HepG2 (cell line): ENCODE data around the gene ASCC2. TPM values are rescaled to one million over a fixed set of nuclear protein-coding genes. Genes with fewer than 3 reads are reported as not detected.

ENCODE experiments used
- CCDC6 ChIP-seq: sonication (generic); formaldehyde crosslinking; IDR thresholded peaks from 2 replicates; pipeline ENCODE4 v1.8.1; 2022; ENCODE audit warnings: mild to moderate bottlenecking, missing genetic modification reagents, moderate library complexity
- FIP1L1 ChIP-seq: fragments of 200-400 bp; formaldehyde crosslinking; IDR thresholded peaks from 2 replicates; pipeline ENCODE4 v1.6.1; 2018; ENCODE audit warnings: low read depth, mild to moderate bottlenecking, low read length, moderate library complexity, borderline replicate concordance; ENCODE audit not compliant: insufficient read depth
- GATAD2A ChIP-seq: IDR thresholded peaks from 2 replicates; pipeline ENCODE4 v1.6.1; 2016
- IRX3 ChIP-seq: sonication (generic); formaldehyde crosslinking; IDR thresholded peaks from 2 replicates; pipeline ENCODE4 v1.8.1; 2023; ENCODE audit warnings: mild to moderate bottlenecking, low read depth, missing genetic modification reagents, borderline replicate concordance
- KDM2A ChIP-seq: sonication (generic); formaldehyde crosslinking; IDR thresholded peaks from 2 replicates; pipeline ENCODE4 v1.4.0; 2020; ENCODE audit warnings: low read depth, missing genetic modification reagents, borderline replicate concordance
- MED1 ChIP-seq: sonication (generic); formaldehyde crosslinking; IDR thresholded peaks from 2 replicates; pipeline ENCODE4 v1.4.0; 2020; ENCODE audit warnings: missing genetic modification reagents
- NPAS2 ChIP-seq: sonication (generic); formaldehyde crosslinking; IDR thresholded peaks from 2 replicates; pipeline ENCODE4 v1.8.0; 2022; ENCODE audit warnings: mild to moderate bottlenecking, missing genetic modification reagents, borderline replicate concordance
- NR2F6 ChIP-seq, 2 experiments: IDR thresholded peaks; 2 replicates each; pipeline ENCODE4 v1.6.1; 2016; ENCODE audit warnings: antibody characterized with exemption in 1 of 2, mild to moderate bottlenecking in 1 of 2
- SMAD3 ChIP-seq: sonication (generic); formaldehyde crosslinking; IDR thresholded peaks from 2 replicates; pipeline ENCODE4 v1.4.0; 2020; ENCODE audit warnings: missing genetic modification reagents
- TBL1XR1 ChIP-seq: fragments of 150-350 bp; IDR thresholded peaks from 2 replicates; pipeline ENCODE4 v1.6.1; 2014; ENCODE audit warnings: borderline replicate concordance, low read length; ENCODE audit not compliant: partially characterized antibody
- TEAD2 ChIP-seq: sonication (generic); formaldehyde crosslinking; IDR thresholded peaks from 2 replicates; pipeline ENCODE4 v1.9.0; 2021; ENCODE audit warnings: missing genetic modification reagents
- TEAD3 ChIP-seq: optimal IDR thresholded peaks from 2 replicates; pipeline ENCODE3; 2016; ENCODE audit warnings: borderline replicate concordance
- ZBTB3 ChIP-seq: sonication (generic); formaldehyde crosslinking; IDR thresholded peaks from 2 replicates; pipeline ENCODE4 v1.4.0; 2020; ENCODE audit warnings: low read depth, mild to moderate bottlenecking, moderate library complexity, missing genetic modification reagents, borderline replicate concordance
- ZC3H13 ChIP-seq: sonication (generic); formaldehyde crosslinking; IDR thresholded peaks from 2 replicates; pipeline ENCODE4 v1.8.1; 2023; ENCODE audit warnings: mild to moderate bottlenecking, missing genetic modification reagents, moderate library complexity
- ZNF143 ChIP-seq: sonication (generic); formaldehyde crosslinking; IDR thresholded peaks from 2 replicates; pipeline ENCODE4 v1.4.0; 2020; ENCODE audit warnings: missing genetic modification reagents
- ZNF251 ChIP-seq: sonication (generic); formaldehyde crosslinking; IDR thresholded peaks from 2 replicates; pipeline ENCODE4 v1.9.0; 2021; ENCODE audit warnings: mild to moderate bottlenecking, missing genetic modification reagents
- ZNF326 ChIP-seq: sonication (generic); formaldehyde crosslinking; IDR thresholded peaks from 2 replicates; pipeline ENCODE4 v1.4.0; 2020; ENCODE audit warnings: missing genetic modification reagents, borderline replicate concordance
- ZNF556 ChIP-seq: sonication (generic); formaldehyde crosslinking; IDR thresholded peaks from 2 replicates; pipeline ENCODE4 v1.4.0; 2020; ENCODE audit warnings: mild to moderate bottlenecking, missing genetic modification reagents, borderline replicate concordance
- ZNF577 ChIP-seq: sonication (generic); formaldehyde crosslinking; IDR thresholded peaks from 2 replicates; pipeline ENCODE4 v1.4.0; 2020; ENCODE audit warnings: mild to moderate bottlenecking, low read depth, missing genetic modification reagents, borderline replicate concordance
- ZNF709 ChIP-seq: sonication (generic); formaldehyde crosslinking; IDR thresholded peaks from 2 replicates; pipeline ENCODE4 v1.5.0; 2020; ENCODE audit warnings: mild to moderate bottlenecking, missing genetic modification reagents
- polyA plus RNA-seq, 8 experiments: library from polyadenylated mRNA; depleted of rRNA in 3 of 8; stranded (reverse) in 7 of 8; unstranded in 1 of 8; fragments of >200 nt; fragmentation: Illumina TruSeq in 4 of 8; extraction: Trizol in 4 of 8; gene quantifications; 2 replicates each; pipeline versions ENCODE4 v1.2.1 to v1.2.3, GENCODE V29; 2011 to 2016; ENCODE audit warnings: low read depth in 4 of 8, missing spikeins in 1 of 8, mixed read lengths in 1 of 8; ENCODE audit not compliant: insufficient read depth in 1 of 8
- total RNA-seq, 5 experiments: library from RNA; depleted of rRNA; stranded (reverse); fragments of >200 nt; fragmentation: Illumina TruSeq; extraction: Trizol; gene quantifications; 2 replicates each; pipeline ENCODE4 v1.2.3, GENCODE V29; 2016; ENCODE audit warnings: low read depth in 1 of 5
- TF ChIP-seq, protein P1 (sequence below): sonication (generic); formaldehyde crosslinking; IDR thresholded peaks from 2 replicates; pipeline ENCODE4 v1.8.1; 2023; ENCODE audit warnings: mild to moderate bottlenecking, inconsistent platforms, moderate library complexity, missing genetic modification reagents, borderline replicate concordance
- TF ChIP-seq, protein P2 (sequence below): IDR thresholded peaks from 2 replicates; pipeline ENCODE4 v1.6.1; 2016; ENCODE audit warnings: low read depth, control low read depth
- TF ChIP-seq, protein P3 (sequence below): sonication (generic); formaldehyde crosslinking; IDR thresholded peaks from 2 replicates; pipeline ENCODE4 v1.4.0; 2020; ENCODE audit warnings: missing genetic modification reagents

ASCC2 gene
- total and polyA plus RNA-seq, 2 of the 13 experiments (the other 11 are each of a cell fraction or from before 2014, with no cell fraction given) = 26.2 to 26.3 TPM

DNA sequence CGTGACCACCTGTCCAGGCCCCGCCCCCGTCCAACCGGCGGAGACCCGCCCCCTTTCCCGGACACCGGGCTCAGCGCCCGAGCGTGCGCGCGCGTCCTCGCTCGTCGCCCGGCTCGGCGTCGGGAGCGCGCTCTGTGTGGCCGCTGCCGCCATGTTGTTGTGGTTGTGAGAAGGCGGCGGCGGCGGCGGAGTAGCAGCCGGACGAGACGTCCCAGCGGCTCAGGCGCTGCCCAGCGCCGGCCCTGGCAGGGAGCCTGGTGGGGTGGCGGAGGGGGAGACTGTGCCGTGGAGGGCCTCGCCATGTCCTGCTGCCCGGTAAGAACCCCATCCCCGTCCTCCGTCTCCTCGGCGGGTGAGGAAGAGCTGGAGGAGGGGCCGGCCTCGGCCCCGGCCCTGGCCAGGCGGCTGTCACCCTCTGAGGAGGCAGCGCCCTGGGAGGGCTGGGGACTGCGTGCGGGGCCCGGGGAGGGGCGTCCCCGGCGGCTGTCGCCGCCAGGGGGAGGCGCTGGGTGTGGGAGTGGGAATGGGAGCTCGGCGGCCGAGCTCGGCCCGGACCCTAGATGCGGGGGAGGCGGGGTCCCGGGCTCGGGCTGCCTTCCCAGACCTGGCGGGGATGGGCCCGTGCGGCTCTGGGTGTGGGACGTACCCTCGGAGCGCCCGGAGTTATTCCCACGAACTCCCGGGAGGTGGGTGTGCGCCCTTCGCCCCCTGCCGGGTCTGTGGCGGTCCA, 45.1 kb upstream of the ASCC2 start, which contains the start of gene MTMR3 (continued):
- TF ChIP-seq, protein P1, sequence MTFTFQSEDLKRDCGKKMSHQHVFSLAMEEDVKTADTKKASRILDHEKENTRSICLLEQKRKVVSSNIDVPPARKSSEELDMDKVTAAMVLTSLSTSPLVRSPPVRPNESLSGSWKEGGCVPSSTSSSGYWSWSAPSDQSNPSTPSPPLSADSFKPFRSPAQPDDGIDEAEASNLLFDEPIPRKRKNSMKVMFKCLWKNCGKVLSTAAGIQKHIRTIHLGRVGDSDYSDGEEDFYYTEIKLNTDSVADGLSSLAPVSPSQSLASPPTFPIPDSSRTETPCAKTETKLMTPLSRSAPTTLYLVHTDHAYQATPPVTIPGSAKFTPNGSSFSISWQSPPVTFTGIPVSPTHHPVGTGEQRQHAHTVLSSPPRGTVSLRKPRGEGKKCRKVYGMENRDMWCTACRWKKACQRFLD (CRISPR knock-in tag) = no peak
- TF ChIP-seq ZNF143 (CRISPR knock-in tag) = no peak
- 0 out of 2 replicates have a peak, but pooled peaks have one; percentile 63 for TF ChIP-seq CCDC6 (CRISPR knock-in tag)
- TF ChIP-seq MED1 = peak; percentile 12; the same call in 1 of the 2 replicates
- TF ChIP-seq GATAD2A (CRISPR knock-in tag) = 0 out of 2 replicates have a peak, but pooled peaks have one; percentile 28
- TF ChIP-seq KDM2A (CRISPR knock-in tag) = peak; percentile 44; the same call in 1 of the 2 replicates
- no peak for TF ChIP-seq NR2F6 (IDR thresholded peaks at IDR 0.05)
- peak; percentile 75; the same call in 1 of the 2 replicates for TF ChIP-seq NR2F6 (CRISPR knock-in tag; IDR thresholded peaks at IDR 0.05)
- no peak for TF ChIP-seq ZNF251 (CRISPR knock-in tag)
- no peak for TF ChIP-seq NPAS2 (CRISPR knock-in tag)
- TF ChIP-seq ZNF577 = no peak
- TF ChIP-seq, protein P2, sequence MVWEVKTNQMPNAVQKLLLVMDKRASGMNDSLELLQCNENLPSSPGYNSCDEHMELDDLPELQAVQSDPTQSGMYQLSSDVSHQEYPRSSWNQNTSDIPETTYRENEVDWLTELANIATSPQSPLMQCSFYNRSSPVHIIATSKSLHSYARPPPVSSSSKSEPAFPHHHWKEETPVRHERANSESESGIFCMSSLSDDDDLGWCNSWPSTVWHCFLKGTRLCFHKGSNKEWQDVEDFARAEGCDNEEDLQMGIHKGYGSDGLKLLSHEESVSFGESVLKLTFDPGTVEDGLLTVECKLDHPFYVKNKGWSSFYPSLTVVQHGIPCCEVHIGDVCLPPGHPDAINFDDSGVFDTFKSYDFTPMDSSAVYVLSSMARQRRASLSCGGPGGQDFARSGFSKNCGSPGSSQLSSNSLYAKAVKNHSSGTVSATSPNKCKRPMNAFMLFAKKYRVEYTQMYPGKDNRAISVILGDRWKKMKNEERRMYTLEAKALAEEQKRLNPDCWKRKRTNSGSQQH = no peak
- TF ChIP-seq TEAD3 (CRISPR knock-in tag) = peak; percentile 29
- 0 out of 2 replicates have a peak, but pooled peaks have one; percentile 53 for TF ChIP-seq ZC3H13
- TF ChIP-seq ZNF556 (CRISPR knock-in tag) = peak; percentile 31; the same call in 1 of the 2 replicates
- no peak for TF ChIP-seq IRX3 (CRISPR knock-in tag)
- TF ChIP-seq SMAD3 = no peak
- TF ChIP-seq TBL1XR1 = no peak
- TF ChIP-seq, protein P3, sequence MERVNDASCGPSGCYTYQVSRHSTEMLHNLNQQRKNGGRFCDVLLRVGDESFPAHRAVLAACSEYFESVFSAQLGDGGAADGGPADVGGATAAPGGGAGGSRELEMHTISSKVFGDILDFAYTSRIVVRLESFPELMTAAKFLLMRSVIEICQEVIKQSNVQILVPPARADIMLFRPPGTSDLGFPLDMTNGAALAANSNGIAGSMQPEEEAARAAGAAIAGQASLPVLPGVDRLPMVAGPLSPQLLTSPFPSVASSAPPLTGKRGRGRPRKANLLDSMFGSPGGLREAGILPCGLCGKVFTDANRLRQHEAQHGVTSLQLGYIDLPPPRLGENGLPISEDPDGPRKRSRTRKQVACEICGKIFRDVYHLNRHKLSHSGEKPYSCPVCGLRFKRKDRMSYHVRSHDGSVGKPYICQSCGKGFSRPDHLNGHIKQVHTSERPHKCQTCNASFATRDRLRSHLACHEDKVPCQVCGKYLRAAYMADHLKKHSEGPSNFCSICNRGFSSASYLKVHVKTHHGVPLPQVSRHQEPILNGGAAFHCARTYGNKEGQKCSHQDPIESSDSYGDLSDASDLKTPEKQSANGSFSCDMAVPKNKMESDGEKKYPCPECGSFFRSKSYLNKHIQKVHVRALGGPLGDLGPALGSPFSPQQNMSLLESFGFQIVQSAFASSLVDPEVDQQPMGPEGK (CRISPR knock-in tag) = peak; percentile 45; the same call in 1 of the 2 replicates
- TF ChIP-seq FIP1L1 = no peak
- no peak for TF ChIP-seq ZNF326 (CRISPR knock-in tag)
- TF ChIP-seq TEAD2 = no peak
- TF ChIP-seq ZNF709 (CRISPR knock-in tag) = no peak
- TF ChIP-seq ZBTB3 (CRISPR knock-in tag) = no peak
